Mesodermal cell (in vitro differentiated cells): ENCODE results near the gene SACM1L.
"Not testable (repeated sequence)": the region's sequence is repeated elsewhere in the genome, so short reads cannot be mapped to it uniquely, and the experiment has no call there.

Source experiments
- H3K27ac ChIP-seq: 2 replicates; pipeline ENCODE4 v1.7.0; 2013; ENCODE audit warnings: mild to moderate bottlenecking, low read depth, low read length, moderate library complexity; ENCODE audit not compliant: severe bottlenecking
- H3K36me3 ChIP-seq: 2 replicates; pipeline ENCODE4 v1.7.1; 2013; ENCODE audit warnings: mild to moderate bottlenecking, low read length, moderate library complexity; ENCODE audit not compliant: control insufficient read depth, insufficient read depth
- H3K4me1 ChIP-seq: one replicate; pipeline ENCODE4 v1.7.1; 2013; ENCODE audit warnings: mild to moderate bottlenecking, low read length; ENCODE audit not compliant: insufficient read depth, control insufficient read depth, poor library complexity, severe bottlenecking
- H3K4me3 ChIP-seq: 2 replicates; pipeline ENCODE4 v1.7.0; 2013; ENCODE audit warnings: low read length, control low read depth, mild to moderate bottlenecking; ENCODE audit not compliant: insufficient read depth, poor library complexity, severe bottlenecking; ENCODE audit errors: extremely low read depth
- H3K9me3 ChIP-seq: 2 replicates; pipeline ENCODE4 v1.7.1; 2013; ENCODE audit warnings: mild to moderate bottlenecking, low read length, moderate library complexity; ENCODE audit not compliant: control insufficient read depth
- WGBS, 2 experiments: methylation state at CpG; one replicate each; pipeline ENCODE4 v1.1.5; 2013; ENCODE audit warnings: missing lambda C conversion rate in 2 of 2; ENCODE audit not compliant: insufficient coverage in 2 of 2; 5-methylcytosine and 5-hydroxymethylcytosine counted together

The SACM1L gene

DNA sequence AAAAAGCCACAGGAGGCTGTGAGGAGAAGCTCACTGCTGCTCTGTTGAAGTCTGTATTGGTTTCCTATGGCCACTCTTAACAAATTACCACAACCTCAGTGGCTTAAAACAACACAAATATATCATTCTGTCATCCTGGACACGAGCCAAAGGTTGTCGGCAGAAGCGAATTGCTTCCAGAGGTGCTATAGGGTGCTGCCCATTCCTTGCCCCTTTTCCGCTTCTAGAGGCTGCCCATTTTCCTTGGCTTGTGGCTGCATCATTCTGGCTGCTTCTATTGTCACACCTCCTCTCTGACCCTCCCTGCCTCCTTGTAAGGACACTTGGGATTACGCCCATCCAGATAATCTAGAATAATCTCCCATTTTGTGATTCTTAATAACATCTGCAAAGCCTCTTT is 6.4 kb upstream of the SACM1L start:
- peaks cover 23% of the 10 kb centered on the region for H3K36me3 ChIP-seq
- WGBS, 2 experiments, result 91 to 93% methylated on average over 4 to 5 of the region's 5 CpGs
- no peak overlapping the region for H3K27ac ChIP-seq
- H3K4me3 ChIP-seq, result no peak overlapping the region
- peaks cover 11% of the 10 kb centered on the region for H3K9me3 ChIP-seq
- H3K4me1 ChIP-seq, result peaks cover 19% of the 10 kb centered on the region

DNA sequence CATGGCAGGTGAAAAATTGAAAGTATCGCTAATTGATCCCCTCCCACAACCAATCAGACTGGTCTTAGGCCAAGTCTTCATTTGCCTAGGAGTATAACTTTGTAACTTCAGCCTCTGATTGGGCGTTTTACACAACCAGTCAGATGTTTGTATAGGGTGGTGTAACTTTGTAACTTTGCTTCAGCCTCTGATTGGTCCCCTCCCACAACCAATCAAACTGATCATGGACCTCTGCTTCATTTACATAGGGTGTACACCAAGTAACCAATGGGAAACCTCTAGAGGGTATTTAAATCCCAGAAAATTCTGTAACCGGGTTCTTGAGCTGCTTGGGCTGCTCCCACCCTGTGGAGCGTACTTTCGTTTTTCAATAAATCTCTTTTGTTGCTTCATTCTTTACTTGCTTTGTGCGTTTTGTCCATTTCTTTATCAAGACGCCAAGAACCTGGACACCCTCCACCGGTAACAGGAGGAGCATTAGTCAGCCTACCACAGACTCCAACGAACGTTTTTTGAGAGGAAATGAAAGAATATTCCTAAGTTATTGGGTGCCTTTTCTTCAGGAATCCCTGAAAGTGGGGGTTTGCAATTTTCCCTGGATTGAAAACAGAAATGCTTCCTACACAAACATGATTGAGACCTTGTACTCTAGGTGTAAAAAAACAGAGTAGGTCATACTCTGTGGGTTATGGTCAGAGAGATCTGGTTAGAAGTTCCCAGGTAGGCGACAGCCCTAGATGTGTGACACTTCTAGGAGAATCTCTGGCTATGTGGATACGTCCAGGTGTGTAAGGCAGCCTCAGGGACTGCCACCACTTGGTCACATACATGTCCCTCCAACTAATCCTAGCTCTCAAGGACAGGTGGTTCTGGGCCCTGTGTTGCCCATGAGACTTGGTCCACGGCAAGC is 5.5 kb upstream of the SACM1L start:
- H3K27ac ChIP-seq, result no peak overlapping the region
- H3K36me3 ChIP-seq, result peaks cover 15% of the 10 kb centered on the region
- H3K4me1 ChIP-seq, result peaks cover 15% of the 10 kb centered on the region
- H3K4me3 ChIP-seq, result no peak overlapping the region
- 93 to 97% methylated on average over 8 to 9 of the region's 13 CpGs for WGBS, 2 experiments
- H3K9me3 ChIP-seq, result peaks cover 11% of the 10 kb centered on the region

DNA sequence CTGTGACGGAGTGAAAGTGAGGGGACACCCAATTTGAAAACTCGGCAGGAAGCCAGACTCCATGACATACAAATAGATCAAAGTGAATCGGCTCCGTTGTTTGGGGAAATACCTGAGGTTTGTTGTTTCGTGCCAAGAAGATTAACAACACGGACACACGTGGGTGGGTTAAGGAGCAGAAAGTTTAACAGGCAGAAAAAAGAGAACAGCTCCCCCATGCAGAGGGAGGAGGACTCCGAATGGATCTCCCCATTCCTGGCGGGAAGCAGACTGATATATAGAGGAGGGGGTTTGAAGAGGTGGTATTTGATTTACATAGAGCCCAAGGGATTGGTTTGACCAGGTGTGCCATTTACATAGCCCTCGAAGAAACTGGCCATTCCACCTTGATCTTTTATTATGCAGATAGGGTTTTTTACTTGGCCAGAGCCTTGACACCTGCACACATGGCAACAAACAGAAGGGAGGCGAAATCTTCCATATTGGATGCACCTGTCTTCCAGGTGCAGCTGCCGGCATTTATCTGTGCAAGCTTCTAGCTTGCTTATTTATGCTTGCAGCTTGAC is 4.8 kb upstream of the SACM1L start:
- Histone ChIP-seq H3K27ac (no peak overlapping the region), H3K36me3 (peaks cover 10% of the 10 kb centered on the region), H3K4me1 (peaks cover 8% of the 10 kb centered on the region), H3K4me3 (no peak overlapping the region), H3K9me3 (peaks cover 11% of the 10 kb centered on the region)
- 59 to 86% methylated on average over 7 to 10 of the region's 12 CpGs for WGBS, 2 experiments

DNA sequence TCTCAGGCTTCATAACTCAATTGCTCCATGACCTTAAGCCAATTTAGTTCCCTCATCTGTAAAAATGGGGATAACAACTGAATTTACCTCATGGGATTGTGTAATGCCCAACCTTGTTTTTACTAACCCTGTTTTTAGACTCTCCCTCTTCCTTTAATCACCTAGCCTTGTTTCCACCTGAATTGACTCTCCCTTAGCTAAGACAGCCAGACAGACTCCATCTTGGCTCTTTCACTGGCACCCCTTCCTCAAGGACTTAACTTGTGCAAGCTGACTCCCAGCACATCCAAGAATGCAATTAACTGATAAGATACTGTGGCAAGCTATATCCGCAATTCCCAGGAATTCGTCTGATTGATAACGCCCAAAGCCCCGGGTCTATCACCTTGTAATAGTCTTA is 3.5 kb upstream of the SACM1L start:
- H3K36me3 ChIP-seq, result peaks cover 10% of the 10 kb centered on the region
- not testable (repeated sequence) for H3K4me3 ChIP-seq, H3K27ac ChIP-seq, H3K4me1 ChIP-seq
- WGBS, 2 experiments, result no CpG with 5 or more reads among the region's 4 CpGs
- H3K9me3 ChIP-seq, result peaks cover 11% of the 10 kb centered on the region

DNA sequence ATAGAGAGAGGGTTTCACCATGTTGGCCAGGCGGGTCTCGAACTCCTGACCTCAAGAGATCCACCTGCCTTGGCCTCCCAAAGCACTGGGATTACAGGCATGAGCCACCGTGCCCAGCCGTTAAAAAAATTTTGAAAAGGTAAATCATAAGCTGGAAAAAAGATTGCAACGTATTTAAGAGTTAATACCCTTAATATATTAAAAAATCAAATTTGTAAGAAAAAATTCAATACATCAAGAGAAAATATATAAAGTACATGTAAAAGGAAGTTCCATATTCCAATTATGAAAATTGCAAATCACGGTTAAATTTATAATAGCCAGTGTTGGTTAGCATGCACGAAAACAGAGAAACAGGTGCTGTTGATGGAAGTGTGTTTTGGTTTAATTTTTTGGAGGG is 2.3 kb upstream of the SACM1L start:
- H3K4me1 ChIP-seq, result peaks cover 9% of the 10 kb centered on the region
- peaks cover 13% of the 10 kb centered on the region for H3K36me3 ChIP-seq
- WGBS, 2 experiments, result 90 to 100% methylated on average over 1 to 4 of the region's 7 CpGs
- H3K27ac ChIP-seq, result no peak overlapping the region
- H3K9me3 ChIP-seq, result peaks cover 11% of the 10 kb centered on the region
- H3K4me3 ChIP-seq, result no peak overlapping the region

DNA sequence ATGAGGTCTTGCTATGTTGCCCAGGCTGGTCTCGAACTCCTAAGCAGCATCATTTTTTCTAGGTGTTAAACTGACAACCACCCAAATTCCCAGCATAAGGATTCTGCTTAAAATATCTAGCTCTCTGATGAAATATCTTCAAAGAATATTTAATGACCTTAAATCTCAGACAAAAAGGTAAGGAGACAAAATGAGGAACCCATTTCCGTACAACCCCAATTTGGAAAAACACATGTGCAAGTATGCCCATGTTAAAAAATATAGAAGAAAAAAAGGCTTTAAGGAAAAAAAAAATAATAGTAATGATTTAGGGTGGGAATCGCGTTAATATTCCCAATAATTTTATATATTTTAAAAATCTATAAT is 1.4 kb upstream of the SACM1L start:
- Histone ChIP-seq H3K4me3 (peak overlapping the region; percentile 79), H3K36me3 (peaks cover 13% of the 10 kb centered on the region), H3K27ac (no peak overlapping the region), H3K4me1 (peaks cover 9% of the 10 kb centered on the region), H3K9me3 (peaks cover 4% of the 10 kb centered on the region)
- WGBS, 2 experiments, result no CpG with 5 or more reads among the region's 4 CpGs

DNA sequence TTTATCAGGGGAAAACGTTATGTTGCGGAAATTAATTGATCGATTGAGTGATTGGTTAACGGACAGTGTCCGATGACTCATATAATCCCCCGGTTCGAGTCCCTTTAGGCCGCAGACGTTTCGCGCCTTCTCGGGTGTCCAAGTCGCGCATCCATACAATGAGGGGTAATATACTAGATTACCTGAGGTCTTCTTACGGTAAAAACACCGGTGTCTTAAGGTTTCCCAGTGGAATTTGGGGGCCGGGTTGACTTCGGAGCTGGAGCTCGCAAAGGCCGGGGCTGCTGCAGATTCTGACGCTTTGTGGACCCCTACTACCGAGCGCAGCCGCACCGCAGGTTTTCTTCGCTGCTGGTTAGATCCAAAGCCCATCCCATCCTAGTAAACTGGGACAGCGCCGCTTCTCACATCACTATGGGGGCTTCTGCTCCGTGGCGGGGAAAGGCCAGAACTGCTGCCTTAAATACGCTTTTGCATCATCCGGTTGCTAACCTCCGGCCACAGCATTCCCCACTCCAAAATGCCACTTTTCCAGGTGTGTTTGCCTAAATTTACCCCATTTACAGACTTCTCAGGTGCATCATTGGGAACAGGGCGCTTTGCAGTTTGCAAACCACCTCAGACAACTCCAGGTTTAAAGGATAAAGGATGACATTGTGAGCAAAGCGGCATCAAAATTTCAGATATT is 858 bp upstream of the SACM1L start:
- 2 to 3% methylated on average over 11 to 28 of the region's 35 CpGs for WGBS, 2 experiments
- peak overlapping the region; percentile 79 for H3K4me3 ChIP-seq
- peaks cover 9% of the 10 kb centered on the region for H3K4me1 ChIP-seq
- H3K27ac ChIP-seq, result peak overlapping the region; percentile 62
- H3K36me3 ChIP-seq, result peaks cover 18% of the 10 kb centered on the region
- no peaks in the 10 kb centered on the region for H3K9me3 ChIP-seq

DNA sequence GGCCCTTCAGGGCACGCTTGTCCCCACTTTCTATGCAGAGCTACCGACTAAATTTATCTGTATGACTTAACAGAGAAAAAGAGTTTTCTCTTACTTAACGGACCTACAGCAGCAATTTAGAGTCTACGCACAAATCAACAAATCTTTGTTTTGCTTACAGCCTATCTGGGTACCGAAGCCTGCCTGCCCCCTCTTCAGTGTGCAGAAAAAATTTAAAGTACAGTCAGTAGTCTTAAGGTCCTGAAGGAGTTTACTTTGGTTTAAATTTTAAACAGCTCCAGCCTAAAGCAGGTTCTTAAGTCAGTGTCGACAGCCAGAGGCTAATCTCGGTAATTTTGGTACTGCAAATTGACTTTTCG is 570 bp downstream of the SACM1L start:
- WGBS, 2 experiments, result 0 to 5% methylated on average over 1 to 5 of the region's 8 CpGs
- peak overlapping the region; percentile 82 for H3K27ac ChIP-seq
- H3K4me1 ChIP-seq, result peaks cover 14% of the 10 kb centered on the region
- H3K36me3 ChIP-seq, result peaks cover 29% of the 10 kb centered on the region
- peak overlapping the region; percentile 79 for H3K4me3 ChIP-seq
- no peaks in the 10 kb centered on the region for H3K9me3 ChIP-seq

DNA sequence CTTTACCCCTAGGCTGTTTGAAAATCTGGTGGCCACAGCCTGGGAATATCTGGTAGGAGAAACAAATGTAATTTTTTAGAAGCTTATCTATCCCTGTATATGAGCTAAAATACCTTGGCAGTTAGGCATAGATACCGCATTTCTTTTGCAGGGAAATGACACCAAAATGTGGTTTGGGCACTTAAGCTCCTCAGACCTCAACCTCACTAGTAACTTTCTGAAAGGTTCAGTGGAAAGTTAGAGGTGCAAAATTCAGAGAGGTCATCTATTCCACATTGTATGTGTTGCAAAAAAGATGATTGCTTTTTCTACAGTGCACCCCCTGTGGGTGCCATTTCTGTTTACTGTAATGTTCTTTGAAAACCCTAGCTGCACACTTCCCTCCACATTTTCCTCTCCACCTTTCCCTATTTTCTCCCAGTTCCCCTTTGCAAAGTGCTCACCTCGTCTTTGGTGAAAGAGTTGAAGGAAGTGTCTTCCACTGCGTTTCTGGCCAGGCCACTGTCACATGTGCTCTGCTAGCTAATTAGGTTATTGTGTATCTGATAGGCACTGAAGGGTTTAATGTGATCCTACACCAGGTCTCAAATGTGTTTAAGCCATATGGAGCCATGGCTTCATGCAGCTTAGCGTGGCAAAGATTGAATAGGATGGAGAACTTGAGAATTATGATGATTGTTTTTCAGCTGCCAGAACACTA is 1.3 kb downstream of the SACM1L start:
- H3K9me3 ChIP-seq, result no peaks in the 10 kb centered on the region
- peaks cover 14% of the 10 kb centered on the region for H3K4me1 ChIP-seq
- WGBS, 2 experiments, result 17 to 25% methylated on average over 1 to 2 of the region's 4 CpGs
- peaks cover 36% of the 10 kb centered on the region for H3K36me3 ChIP-seq
- H3K27ac ChIP-seq, result no peak overlapping the region
- peak overlapping the region; percentile 79 for H3K4me3 ChIP-seq

DNA sequence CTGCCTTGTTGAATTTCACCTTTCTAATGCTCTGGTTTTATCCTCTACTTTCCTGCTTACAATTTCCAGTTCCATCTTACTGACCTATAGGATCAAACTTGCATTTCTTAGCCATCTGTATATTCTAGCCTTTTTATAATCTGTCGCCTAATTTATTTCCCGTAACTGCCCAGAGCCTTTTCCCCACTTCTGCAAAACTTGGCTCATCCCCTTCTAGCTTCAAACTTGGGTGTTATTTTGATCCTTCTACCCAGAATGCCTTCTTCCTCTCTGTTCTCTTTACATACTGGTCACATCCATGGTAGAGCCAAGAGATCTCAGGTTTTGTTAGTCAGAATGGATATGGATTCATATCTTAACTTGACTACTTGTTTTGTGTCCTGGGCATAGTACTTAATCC is 2.6 kb downstream of the SACM1L start:
- no peak overlapping the region for H3K27ac ChIP-seq
- WGBS, 2 experiments, result 86 to 100% methylated on average over 2 of the region's 2 CpGs

More for the DNA sequence above, 2.6 kb downstream of the SACM1L start:
- Histone ChIP-seq H3K9me3 (no peaks in the 10 kb centered on the region), H3K36me3 (peaks cover 47% of the 10 kb centered on the region), H3K4me1 (peaks cover 14% of the 10 kb centered on the region), H3K4me3 (no peak overlapping the region)
